Esophagus squamous epithelium (tissue), 5 donors: ENCODE results near the gene DNAH8. TPM values are rescaled to one million over a fixed set of nuclear protein-coding genes. Genes with fewer than 3 reads are reported as not detected.

Source experiments
- DNase-seq: peaks from one replicate; lab custom pipeline; 2025; lab: John Stamatoyannopoulos, UW
- H3K27ac ChIP-seq, 4 donors: fragments of 200-600 bp; sonication (generic); one replicate each; pipeline ENCODE4 v1.5.1; 2016 to 2019; ENCODE audit warnings: mild to moderate bottlenecking in 1 of 4
- H3K27me3 ChIP-seq, 4 donors: fragments of 200-600 bp; sonication (generic); 1 replicate in 3 of 4; 2 replicates in 1 of 4; pipeline versions ENCODE4 v1.5.1 to v1.6.0; 2017 to 2021; ENCODE audit warnings: antibody characterized with exemption in 1 of 4
- H3K36me3 ChIP-seq, 3 donors: fragments of 200-600 bp; sonication (generic); one replicate each; pipeline ENCODE4 v1.5.1; 2016 to 2019
- H3K4me1 ChIP-seq, 3 donors: fragments of 200-600 bp; sonication (generic); one replicate each; pipeline ENCODE4 v1.5.1; 2017 to 2019
- H3K4me3 ChIP-seq, 4 donors: fragments of 200-600 bp; sonication (generic); 1 replicate in 3 of 4; 2 replicates in 1 of 4; pipeline ENCODE4 v1.5.1; 2016 to 2019; ENCODE audit warnings: mild to moderate bottlenecking in 2 of 4, moderate library complexity in 1 of 4
- H3K9me3 ChIP-seq, 3 donors: fragments of 200-600 bp; sonication (generic); one replicate each; pipeline ENCODE4 v1.5.1; 2016 to 2019
- CTCF ChIP-seq, 6 experiments: fragments of 450-650 bp in 4 of 6; fragments of 200-600 bp in 2 of 6; sonication (generic) in 2 of 6; IDR thresholded peaks; one replicate each; pipeline ENCODE4 v1.5.1; 2016 to 2019; ENCODE audit warnings: antibody characterized with exemption in 6 of 6, mild to moderate bottlenecking in 4 of 6, moderate library complexity in 4 of 6
- POLR2A ChIP-seq, 4 donors: fragments of 450-650 bp; IDR thresholded peaks; one replicate each; pipeline ENCODE4 v1.6.1; 2017; ENCODE audit warnings: antibody characterized with exemption in 4 of 4, mild to moderate bottlenecking in 4 of 4, moderate library complexity in 3 of 4
- WGBS, 2 donors: methylation state at CpG; one replicate each; pipeline ENCODE4 v1.1.5; 2018; 5-methylcytosine and 5-hydroxymethylcytosine counted together
- intact Hi-C: fragments of 100-400 bp; cut with DNase I; formaldehyde crosslinking; loops from one replicate; pipeline ENCODE4 v1.15.0; 2022
- total RNA-seq, 4 donors: library from RNA; depleted of rRNA; stranded (reverse); fragments of >200 nt; gene quantifications; one replicate each; pipeline ENCODE4 v1.1.0, GENCODE V29; 2016
- donor health status: DM: yes; HTN: yes; CAD: no.

DNAH8 gene
- total RNA-seq, 4 donors from 2014 or later: under 0.01 to 0.03 TPM; not detected in 2

- intact Hi-C loops: no loop called here
- TF ChIP-seq CTCF (IDR thresholded peaks at IDR 0.05) (no peak), POLR2A (IDR thresholded peaks at IDR 0.05) (no peak)
- no peaks in the 10 kb centered on the region for H3K4me1 ChIP-seq
- no peaks in the 10 kb centered on the region for H3K36me3 ChIP-seq
- H3K27me3 ChIP-seq: peaks cover 0 to 9% (median 0%) of the 10 kb centered on the region in 4 donors
- DNase-seq: no peak
- WGBS, 2 donors: 86 to 89% methylated on average over 2 of the region's 2 CpGs
- H3K9me3 ChIP-seq: no peaks in the 10 kb centered on the region
- no peak overlapping the region for H3K27ac ChIP-seq
- H3K4me3 ChIP-seq: no peak overlapping the region
Observed at GRCh38 chr6:38959138-38959537, 244.0 kb downstream of the DNAH8 start.

GRCh38 chr6:38968702-38969149 is 253.6 kb downstream of the DNAH8 start:
- intact Hi-C loops: no loop called here
- DNase-seq: no peak
- H3K27me3 ChIP-seq: no peaks in the 10 kb centered on the region
- H3K36me3 ChIP-seq: no peaks in the 10 kb centered on the region
- no peaks in the 10 kb centered on the region for H3K9me3 ChIP-seq
- H3K27ac ChIP-seq: no peak overlapping the region
- TF ChIP-seq POLR2A (IDR thresholded peaks at IDR 0.05) (no peak), CTCF (IDR thresholded peaks at IDR 0.05) (no peak)
- no peaks in the 10 kb centered on the region for H3K4me1 ChIP-seq
- H3K4me3 ChIP-seq: no peak overlapping the region

- DNase-seq: no peak
- H3K36me3 ChIP-seq: no peaks in the 10 kb centered on the region
- 60 to 68% methylated on average over 8 of the region's 8 CpGs for WGBS, 2 donors
- H3K27ac ChIP-seq: no peak overlapping the region
- H3K9me3 ChIP-seq: no peaks in the 10 kb centered on the region
- no peaks in the 10 kb centered on the region for H3K4me1 ChIP-seq
- H3K4me3 ChIP-seq: no peak overlapping the region
- TF ChIP-seq POLR2A (IDR thresholded peaks at IDR 0.05): no peak
- peak in 5 of 6 experiments; percentile 33 to 73 (median 59) for TF ChIP-seq CTCF (IDR thresholded peaks at IDR 0.05)
- H3K27me3 ChIP-seq: peaks cover 0 to 41% (median 0%) of the 10 kb centered on the region in 4 donors
- intact Hi-C loops: loop anchor here (10.0 kb wide), 1 partner anchor 341 kb away; the partner anchor contains the start of gene KCNK17
Observed at GRCh38 chr6:38973178-38974057, 258.3 kb downstream of the DNAH8 start.

GRCh38 chr6:38974389-38975151 is 259.5 kb downstream of the DNAH8 start:
- Histone ChIP-seq H3K27me3 (peaks cover 0 to 51% (median 0%) of the 10 kb centered on the region in 4 donors), H3K27ac (no peak overlapping the region), H3K4me3 (no peak overlapping the region), H3K4me1 (no peaks in the 10 kb centered on the region), H3K9me3 (no peaks in the 10 kb centered on the region), H3K36me3 (no peaks in the 10 kb centered on the region)
- no peak for TF ChIP-seq CTCF (IDR thresholded peaks at IDR 0.05)
- TF ChIP-seq POLR2A (IDR thresholded peaks at IDR 0.05): no peak
- intact Hi-C loops: loop anchor here (10.0 kb wide), 1 partner anchor 340 kb away; the partner anchor contains the start of gene KCNK17
- WGBS, 2 donors: 64 to 74% methylated on average over 7 of the region's 7 CpGs
- DNase-seq: no peak
